SK-N-SH treated with all-trans-retinoic acid at 6 μM for 48 hours (cell line): ENCODE measurements around the gene ZNF57.

Experiments
- ATAC-seq: fragments of 200-7000 bp; cut with Tn5 transposase; 3 replicates; pipeline ENCODE4 v1.9.1; 2020; ENCODE audit warnings: mild to moderate bottlenecking, moderate library complexity
- ARNTL ChIP-seq: fragments of 450-650 bp; formaldehyde crosslinking; IDR thresholded peaks from 2 replicates; pipeline ENCODE4 v1.5.0; 2020; ENCODE audit warnings: low read depth, mild to moderate bottlenecking, moderate library complexity, borderline replicate concordance
- BACH2 ChIP-seq: fragments of 250-450 bp; sonication (Bioruptor Pico); IDR thresholded peaks from 2 replicates; pipeline ENCODE4 v1.9.0; 2021; ENCODE audit warnings: mild to moderate bottlenecking, borderline replicate concordance
- CSDC2 ChIP-seq: fragments of 250-450 bp; sonication (Bioruptor Pico); IDR thresholded peaks from 2 replicates; pipeline ENCODE4 v1.5.0; 2020; ENCODE audit warnings: mild to moderate bottlenecking, moderate library complexity
- ESRRG ChIP-seq: fragments of 250-450 bp; sonication (Bioruptor Pico); IDR thresholded peaks from 2 replicates; pipeline ENCODE4 v1.6.1; 2021; ENCODE audit warnings: mild to moderate bottlenecking
- GLIS3 ChIP-seq: fragments of 250-450 bp; sonication (Bioruptor Pico); IDR thresholded peaks from 2 replicates; pipeline ENCODE4 v1.5.0; 2020; ENCODE audit warnings: mild to moderate bottlenecking, moderate library complexity
- OSR1 ChIP-seq: fragments of 250-450 bp; sonication (Bioruptor Pico); IDR thresholded peaks from 2 replicates; pipeline ENCODE4 v1.8.0; 2022; ENCODE audit warnings: moderate library complexity, mild to moderate bottlenecking, inconsistent platforms
- PPARA ChIP-seq: fragments of 250-450 bp; sonication (Bioruptor Pico); IDR thresholded peaks from 2 replicates; pipeline ENCODE4 v1.5.0; 2020; ENCODE audit warnings: mild to moderate bottlenecking, borderline replicate concordance
- RARB ChIP-seq: fragments of 250-450 bp; sonication (Bioruptor Pico); IDR thresholded peaks from 2 replicates; pipeline ENCODE4 v1.8.0; 2021; ENCODE audit warnings: mild to moderate bottlenecking, moderate library complexity
- TCF4 ChIP-seq: fragments of 250-450 bp; sonication (Bioruptor Pico); IDR thresholded peaks from 2 replicates; pipeline ENCODE4 v1.8.0; 2021; ENCODE audit warnings: mild to moderate bottlenecking, moderate library complexity, borderline replicate concordance
- TOX ChIP-seq: fragments of 250-450 bp; sonication (Bioruptor Pico); IDR thresholded peaks from 2 replicates; pipeline ENCODE4 v1.8.0; 2021; ENCODE audit warnings: mild to moderate bottlenecking, moderate library complexity, borderline replicate concordance
- ZC3H10 ChIP-seq: fragments of 250-450 bp; sonication (Bioruptor Pico); IDR thresholded peaks from 2 replicates; pipeline ENCODE4 v1.5.1; 2021; ENCODE audit warnings: mild to moderate bottlenecking, moderate library complexity
- ZFP30 ChIP-seq: fragments of 450-650 bp; formaldehyde crosslinking; IDR thresholded peaks from 2 replicates; pipeline ENCODE4 v1.5.0; 2022; ENCODE audit warnings: mild to moderate bottlenecking, moderate library complexity
- ZNF8 ChIP-seq: fragments of 450-650 bp; formaldehyde crosslinking; IDR thresholded peaks from 2 replicates; pipeline ENCODE4 v1.5.0; 2020; ENCODE audit warnings: mild to moderate bottlenecking, moderate library complexity
- TF ChIP-seq, protein P1 (sequence below): fragments of 250-450 bp; sonication (Bioruptor Pico); IDR thresholded peaks from 2 replicates; pipeline ENCODE4 v1.5.1; 2020; ENCODE audit warnings: low read depth, mild to moderate bottlenecking, moderate library complexity
- TF ChIP-seq, protein P2 (sequence below): fragments of 250-450 bp; sonication (Bioruptor Pico); IDR thresholded peaks from 2 replicates; pipeline ENCODE4 v1.5.0; 2020; ENCODE audit warnings: mild to moderate bottlenecking, moderate library complexity
- TF ChIP-seq, protein P3 (sequence below): fragments of 250-450 bp; sonication (Bioruptor Pico); IDR thresholded peaks from 2 replicates; pipeline ENCODE4 v1.5.1; 2021; ENCODE audit warnings: mild to moderate bottlenecking, moderate library complexity

ZNF57 gene

DNA sequence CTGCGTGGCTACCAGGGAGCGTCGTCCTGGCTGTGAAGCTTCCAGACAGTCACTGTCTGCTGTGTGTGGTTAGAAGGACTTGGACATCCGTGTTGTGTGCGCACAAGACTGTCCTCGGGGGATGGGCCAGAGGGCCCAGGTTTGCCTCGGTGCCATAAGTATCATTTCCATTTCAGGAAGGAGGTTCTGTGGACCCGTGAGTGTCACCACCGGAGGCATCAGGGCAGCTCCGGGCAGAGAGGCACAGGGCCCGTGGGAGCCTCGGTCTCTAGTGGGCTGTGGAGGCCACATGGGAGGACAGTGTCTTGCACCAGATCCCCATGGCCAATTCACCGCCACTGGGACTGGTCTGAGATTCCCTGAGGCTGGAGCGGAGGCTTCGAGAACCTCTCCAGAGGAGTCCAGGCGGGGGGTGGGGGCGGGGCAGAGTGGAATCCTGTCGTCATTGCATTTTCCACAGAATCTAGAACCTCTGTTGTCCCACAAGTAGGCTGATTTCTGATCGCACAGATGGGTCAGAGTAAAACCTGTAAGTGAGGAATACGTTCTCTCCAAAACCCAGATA lies 6.0 kb downstream of the ZNF57 start:
- TF ChIP-seq ESRRG (CRISPR knock-in tag), result no peak
- TF ChIP-seq, protein P1, sequence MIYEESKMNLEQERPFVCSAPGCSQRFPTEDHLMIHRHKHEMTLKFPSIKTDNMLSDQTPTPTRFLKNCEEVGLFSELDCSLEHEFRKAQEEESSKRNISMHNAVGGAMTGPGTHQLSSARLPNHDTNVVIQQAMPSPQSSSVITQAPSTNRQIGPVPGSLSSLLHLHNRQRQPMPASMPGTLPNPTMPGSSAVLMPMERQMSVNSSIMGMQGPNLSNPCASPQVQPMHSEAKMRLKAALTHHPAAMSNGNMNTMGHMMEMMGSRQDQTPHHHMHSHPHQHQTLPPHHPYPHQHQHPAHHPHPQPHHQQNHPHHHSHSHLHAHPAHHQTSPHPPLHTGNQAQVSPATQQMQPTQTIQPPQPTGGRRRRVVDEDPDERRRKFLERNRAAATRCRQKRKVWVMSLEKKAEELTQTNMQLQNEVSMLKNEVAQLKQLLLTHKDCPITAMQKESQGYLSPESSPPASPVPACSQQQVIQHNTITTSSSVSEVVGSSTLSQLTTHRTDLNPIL, result no peak
- no peak for ATAC-seq

DNA sequence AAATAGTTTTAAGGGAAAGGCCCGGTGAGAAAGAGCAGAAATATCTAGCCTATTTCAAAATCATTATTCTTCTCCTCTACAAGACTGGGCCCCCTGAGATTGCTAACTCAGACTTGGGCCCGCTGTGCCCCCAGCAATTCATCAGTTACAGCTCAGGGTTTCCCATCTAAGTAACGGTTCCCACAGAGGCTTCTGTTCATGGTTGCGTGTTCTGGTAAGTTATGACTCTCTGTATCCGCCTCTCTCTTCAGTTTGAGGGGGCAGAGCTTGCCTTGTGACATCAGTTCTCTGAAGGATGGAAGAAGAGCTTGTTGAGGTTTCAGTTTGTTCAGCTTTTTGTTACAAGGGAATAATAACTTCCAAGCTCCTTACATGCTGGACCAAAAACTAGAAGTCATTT lies 11.6 kb downstream of the ZNF57 start:
- ATAC-seq, result no peak
- TF ChIP-seq ZC3H10 (no peak), RARB (CRISPR knock-in tag) (no peak), OSR1 (CRISPR knock-in tag) (no peak), BACH2 (CRISPR knock-in tag) (no peak), PPARA (no peak), ZFP30 (CRISPR knock-in tag) (no peak), TOX (CRISPR knock-in tag) (no peak), ZNF8 (no peak), CSDC2 (CRISPR knock-in tag) (no peak), ARNTL (CRISPR knock-in tag) (no peak), GLIS3 (CRISPR knock-in tag) (no peak)
- TF ChIP-seq, protein P2, sequence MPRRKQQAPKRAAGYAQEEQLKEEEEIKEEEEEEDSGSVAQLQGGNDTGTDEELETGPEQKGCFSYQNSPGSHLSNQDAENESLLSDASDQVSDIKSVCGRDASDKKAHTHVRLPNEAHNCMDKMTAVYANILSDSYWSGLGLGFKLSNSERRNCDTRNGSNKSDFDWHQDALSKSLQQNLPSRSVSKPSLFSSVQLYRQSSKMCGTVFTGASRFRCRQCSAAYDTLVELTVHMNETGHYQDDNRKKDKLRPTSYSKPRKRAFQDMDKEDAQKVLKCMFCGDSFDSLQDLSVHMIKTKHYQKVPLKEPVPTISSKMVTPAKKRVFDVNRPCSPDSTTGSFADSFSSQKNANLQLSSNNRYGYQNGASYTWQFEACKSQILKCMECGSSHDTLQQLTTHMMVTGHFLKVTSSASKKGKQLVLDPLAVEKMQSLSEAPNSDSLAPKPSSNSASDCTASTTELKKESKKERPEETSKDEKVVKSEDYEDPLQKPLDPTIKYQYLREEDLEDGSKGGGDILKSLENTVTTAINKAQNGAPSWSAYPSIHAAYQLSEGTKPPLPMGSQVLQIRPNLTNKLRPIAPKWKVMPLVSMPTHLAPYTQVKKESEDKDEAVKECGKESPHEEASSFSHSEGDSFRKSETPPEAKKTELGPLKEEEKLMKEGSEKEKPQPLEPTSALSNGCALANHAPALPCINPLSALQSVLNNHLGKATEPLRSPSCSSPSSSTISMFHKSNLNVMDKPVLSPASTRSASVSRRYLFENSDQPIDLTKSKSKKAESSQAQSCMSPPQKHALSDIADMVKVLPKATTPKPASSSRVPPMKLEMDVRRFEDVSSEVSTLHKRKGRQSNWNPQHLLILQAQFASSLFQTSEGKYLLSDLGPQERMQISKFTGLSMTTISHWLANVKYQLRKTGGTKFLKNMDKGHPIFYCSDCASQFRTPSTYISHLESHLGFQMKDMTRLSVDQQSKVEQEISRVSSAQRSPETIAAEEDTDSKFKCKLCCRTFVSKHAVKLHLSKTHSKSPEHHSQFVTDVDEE (CRISPR knock-in tag), result no peak
- TF ChIP-seq, protein P1, result no peak
- TF ChIP-seq, protein P3, sequence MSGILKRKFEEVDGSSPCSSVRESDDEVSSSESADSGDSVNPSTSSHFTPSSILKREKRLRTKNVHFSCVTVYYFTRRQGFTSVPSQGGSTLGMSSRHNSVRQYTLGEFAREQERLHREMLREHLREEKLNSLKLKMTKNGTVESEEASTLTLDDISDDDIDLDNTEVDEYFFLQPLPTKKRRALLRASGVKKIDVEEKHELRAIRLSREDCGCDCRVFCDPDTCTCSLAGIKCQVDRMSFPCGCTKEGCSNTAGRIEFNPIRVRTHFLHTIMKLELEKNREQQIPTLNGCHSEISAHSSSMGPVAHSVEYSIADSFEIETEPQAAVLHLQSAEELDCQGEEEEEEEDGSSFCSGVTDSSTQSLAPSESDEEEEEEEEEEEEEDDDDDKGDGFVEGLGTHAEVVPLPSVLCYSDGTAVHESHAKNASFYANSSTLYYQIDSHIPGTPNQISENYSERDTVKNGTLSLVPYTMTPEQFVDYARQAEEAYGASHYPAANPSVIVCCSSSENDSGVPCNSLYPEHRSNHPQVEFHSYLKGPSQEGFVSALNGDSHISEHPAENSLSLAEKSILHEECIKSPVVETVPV (CRISPR knock-in tag), result no peak

DNA sequence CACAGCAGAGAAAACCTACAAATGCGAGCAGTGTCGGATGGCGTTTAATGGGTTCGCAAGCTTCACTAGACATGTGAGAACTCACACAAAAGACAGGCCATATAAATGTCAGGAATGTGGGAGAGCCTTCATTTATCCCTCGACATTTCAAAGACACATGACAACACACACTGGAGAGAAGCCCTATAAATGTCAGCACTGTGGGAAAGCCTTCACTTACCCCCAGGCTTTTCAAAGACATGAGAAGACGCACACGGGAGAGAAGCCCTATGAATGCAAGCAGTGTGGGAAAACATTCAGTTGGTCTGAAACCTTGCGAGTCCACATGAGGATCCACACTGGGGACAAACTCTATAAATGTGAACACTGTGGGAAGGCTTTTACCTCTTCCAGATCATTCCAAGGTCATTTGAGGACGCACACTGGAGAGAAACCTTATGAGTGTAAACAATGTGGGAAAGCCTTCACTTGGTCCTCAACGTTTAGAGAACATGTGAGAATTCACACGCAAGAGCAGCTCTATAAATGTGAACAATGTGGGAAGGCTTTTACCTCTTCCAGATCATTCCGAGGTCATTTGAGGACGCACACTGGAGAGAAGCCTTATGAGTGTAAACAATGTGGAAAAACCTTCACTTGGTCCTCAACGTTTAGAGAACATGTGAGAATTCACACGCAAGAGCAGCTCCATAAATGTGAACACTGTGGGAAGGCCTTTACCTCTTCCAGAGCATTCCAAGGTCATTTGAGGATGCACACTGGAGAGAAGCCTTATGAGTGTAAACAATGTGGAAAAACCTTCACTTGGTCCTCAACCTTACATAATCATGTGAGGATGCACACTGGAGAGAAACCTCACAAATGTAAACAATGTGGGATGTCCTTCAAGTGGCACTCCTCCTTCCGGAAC lies 16.8 kb downstream of the ZNF57 start:
- ATAC-seq, result no peak
- TF ChIP-seq TCF4 (CRISPR knock-in tag) (no peak), OSR1 (CRISPR knock-in tag) (no peak), RARB (CRISPR knock-in tag) (no peak)
- TF ChIP-seq, protein P1, result no peak
- TF ChIP-seq, protein P2 (CRISPR knock-in tag), result no peak
